AG10803 (cell line): Measurements from ENCODE around the gene PRPSAP2.

Experiments used
- DNase-seq: peaks from one replicate; pipeline ENCODE4 v3.0.0; 2010; ENCODE audit warnings: low read depth
- H3K4me3 ChIP-seq: 2 replicates; pipeline ENCODE4 v1.5.1; 2011; ENCODE audit warnings: mild to moderate bottlenecking, low read length, control low read depth
- CTCF ChIP-seq: conservative IDR thresholded peaks from 2 replicates; pipeline ENCODE4 v1.5.1; 2011; ENCODE audit warnings: mild to moderate bottlenecking, low read length, control low read depth, inconsistent platforms

Gene PRPSAP2

GRCh38 chr17:18963126-18964017, 105.4 kb downstream of the PRPSAP2 start:
- DNase-seq = peak; percentile 8
- no peak for TF ChIP-seq CTCF

DNA sequence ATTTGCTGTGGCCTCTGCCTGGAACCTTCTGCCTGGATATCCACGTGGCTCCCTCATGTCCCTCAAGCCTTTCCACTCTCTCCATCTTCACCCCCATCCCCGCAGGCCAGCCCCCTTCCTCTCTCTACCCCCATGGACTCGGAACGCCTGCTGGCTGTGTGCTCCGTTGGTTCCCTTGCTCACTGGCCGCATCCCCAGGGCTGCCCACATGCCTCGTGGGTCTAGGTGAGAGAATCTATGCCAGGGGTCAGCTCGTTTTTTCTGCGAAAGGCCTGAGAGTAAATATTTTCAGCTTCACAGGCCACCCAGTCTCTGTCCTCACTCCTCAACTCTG, 106.1 kb downstream of the PRPSAP2 start:
- no peak for DNase-seq
- no peak overlapping the region for H3K4me3 ChIP-seq
- no peak for TF ChIP-seq CTCF

More at GRCh38 chr17:18963126-18964017, 105.4 kb downstream of the PRPSAP2 start:
- H3K4me3 ChIP-seq = no peak overlapping the region

DNA sequence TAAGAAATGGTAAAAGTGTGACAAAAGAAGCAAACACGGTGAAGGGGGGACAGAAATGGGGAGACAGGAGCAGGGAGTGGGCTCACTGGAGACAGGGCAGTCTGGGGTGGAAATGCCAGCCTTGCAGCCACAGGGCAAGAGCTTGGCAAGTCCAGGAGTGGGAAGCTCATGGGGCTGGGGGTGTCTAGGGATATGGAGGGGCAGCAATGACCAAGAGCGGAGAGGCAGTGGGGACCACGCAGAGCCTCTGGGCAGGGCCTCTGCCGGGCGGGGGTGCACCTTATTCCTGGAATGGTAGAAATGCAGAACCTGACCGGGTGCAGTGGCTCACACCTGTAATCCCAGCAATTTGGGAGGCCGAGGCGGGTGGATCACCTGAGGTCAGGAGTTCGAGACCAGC, 106.6 kb downstream of the PRPSAP2 start:
- no peak overlapping the region for H3K4me3 ChIP-seq
- DNase-seq = no peak
- TF ChIP-seq CTCF = no peak

DNA sequence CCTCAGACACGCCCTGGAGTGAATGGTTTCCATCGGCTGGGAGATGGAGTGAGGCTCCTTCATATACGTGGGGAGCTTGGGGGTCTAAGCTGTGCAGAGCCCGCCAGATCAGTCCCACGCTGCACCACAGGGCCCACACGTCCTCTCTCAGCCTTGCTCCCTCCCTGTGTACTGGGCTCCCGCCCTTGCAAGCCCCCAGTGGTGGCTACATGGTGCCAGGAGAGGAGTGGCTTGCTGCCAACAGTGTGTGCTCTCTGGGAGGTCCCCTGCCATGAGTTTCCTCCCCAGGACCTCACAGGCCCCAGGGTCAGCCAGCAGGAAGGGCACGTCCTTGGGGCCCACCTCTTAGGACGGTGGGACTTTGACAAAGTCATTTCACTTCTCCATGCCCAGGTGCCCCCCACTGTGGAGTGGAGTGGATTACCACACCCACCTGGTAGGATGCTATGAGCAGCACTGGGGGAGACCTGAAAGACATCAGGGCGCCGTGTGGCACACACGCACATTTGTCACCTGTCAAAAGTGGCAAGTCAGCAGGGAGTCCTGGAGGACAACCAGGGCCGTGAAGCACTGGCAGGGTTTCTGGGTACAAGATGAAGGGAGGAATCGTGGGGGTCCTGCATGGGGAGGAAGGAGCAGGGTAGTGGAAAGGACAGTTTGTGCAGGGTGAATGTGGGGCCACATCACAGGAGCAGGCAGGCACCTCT, 107.8 kb downstream of the PRPSAP2 start:
- TF ChIP-seq CTCF = no peak
- no peak overlapping the region for H3K4me3 ChIP-seq
- no peak for DNase-seq

- peak; percentile 17 for DNase-seq
- H3K4me3 ChIP-seq = no peak overlapping the region
- TF ChIP-seq CTCF = no peak
Measured at GRCh38 chr17:18966831-18967624, 109.1 kb downstream of the PRPSAP2 start.

DNA sequence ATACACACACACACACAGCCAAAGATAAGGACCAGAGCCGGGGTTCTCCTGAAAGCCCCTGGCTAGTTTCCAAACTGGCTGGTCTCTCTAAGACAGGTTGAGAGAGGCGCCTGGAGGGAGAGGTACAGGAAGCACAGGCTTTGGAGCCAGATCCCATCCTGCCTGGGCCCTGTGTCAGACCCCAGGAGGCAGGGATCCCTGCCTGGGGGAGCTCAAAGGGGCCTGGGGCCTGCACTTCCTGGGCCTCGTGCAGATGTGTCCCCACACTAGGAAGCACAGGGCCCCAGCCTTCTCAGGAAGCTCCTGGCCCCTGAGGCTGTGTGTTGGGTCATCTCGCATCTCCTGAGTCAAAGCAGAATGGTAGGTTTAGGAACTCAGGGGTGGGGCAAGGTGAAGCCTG, 110.0 kb downstream of the PRPSAP2 start:
- H3K4me3 ChIP-seq = no peak overlapping the region
- DNase-seq = no peak
- no peak for TF ChIP-seq CTCF
